ENCODE measurements around the gene ARMC12. TPM values are rescaled to one million over a fixed set of nuclear protein-coding genes. Genes with fewer than 3 reads are reported as not detected.

Gene ARMC12
- polyA plus RNA-seq, 2 of the 4 experiments (the other 2 are of a cell fraction) = 0.44 to 0.88 TPM

- H3K9me3 ChIP-seq = no peaks in the 10 kb centered on the region
- 65% methylated on average over 3 of the region's 3 CpGs for WGBS (ENCODE audit: missing lambda C conversion rate)
- no peak overlapping the region for H3K27ac ChIP-seq
- ChIA-PET CTCF (interaction anchor here (1.5 kb wide), 1 partner anchor 22 kb away, joined by 4 read pairs; no protein-coding TSS in a partner anchor), POLR2A (no interaction called here)
- DNase-seq (ENCODE audit: low read depth in 1 of 2, low spot score in 1 of 2) = no peak
- no peak overlapping the region for H3K4me2 ChIP-seq
- no peak for ATAC-seq
- FAIRE-seq = no peak
- TF ChIP-seq, protein P1, sequence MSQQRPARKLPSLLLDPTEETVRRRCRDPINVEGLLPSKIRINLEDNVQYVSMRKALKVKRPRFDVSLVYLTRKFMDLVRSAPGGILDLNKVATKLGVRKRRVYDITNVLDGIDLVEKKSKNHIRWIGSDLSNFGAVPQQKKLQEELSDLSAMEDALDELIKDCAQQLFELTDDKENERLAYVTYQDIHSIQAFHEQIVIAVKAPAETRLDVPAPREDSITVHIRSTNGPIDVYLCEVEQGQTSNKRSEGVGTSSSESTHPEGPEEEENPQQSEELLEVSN (IDR thresholded peaks at IDR 0.05; ENCODE audit: borderline replicate concordance, low read depth) = no peak
- no peak for TF ChIP-seq BHLHE40 (IDR thresholded peaks at IDR 0.05; ENCODE audit: low read depth, low read length)
- H3K4me1 ChIP-seq = no peaks in the 10 kb centered on the region
- H3K4me3 ChIP-seq = no peak overlapping the region
Measured at GRCh38 chr6:35706468-35706867, 30.4 kb upstream of the ARMC12 start.

DNA sequence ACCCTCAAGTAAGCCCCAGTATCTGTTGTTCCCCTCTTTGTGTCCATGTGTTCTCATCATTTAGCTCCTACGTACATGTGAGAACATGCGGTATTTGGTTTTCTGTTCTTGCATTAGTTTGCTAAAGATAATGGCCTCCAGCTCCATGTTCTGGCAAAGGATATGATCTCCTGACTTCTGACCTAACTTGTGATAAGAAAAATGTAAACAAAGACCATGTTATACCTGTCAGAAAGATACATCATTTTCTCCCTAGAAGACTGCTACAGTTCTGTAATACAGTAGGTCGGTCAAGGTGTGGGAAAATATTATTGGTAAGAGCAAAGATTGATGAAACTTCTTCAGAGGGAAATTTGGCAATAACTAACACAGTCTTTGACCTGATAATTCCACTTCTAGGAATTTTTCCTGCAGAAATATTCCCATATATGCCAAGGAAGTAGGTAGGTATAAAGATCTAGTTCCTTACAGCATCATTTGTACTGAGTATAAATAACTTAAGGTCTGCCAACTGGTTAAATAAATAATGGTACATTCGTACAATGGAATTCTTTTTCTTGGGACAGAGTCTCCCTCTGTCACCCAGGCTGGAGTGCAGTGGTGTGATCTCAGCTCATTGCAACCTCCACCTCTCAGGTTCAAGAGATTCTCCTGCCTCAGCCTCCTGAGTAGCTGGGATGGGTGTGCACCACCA, 29.0 kb upstream of the ARMC12 start:
- no peak for FAIRE-seq
- ChIA-PET POLR2A (no interaction called here), CTCF (no interaction called here)
- H3K4me1 ChIP-seq = no peaks in the 10 kb centered on the region
- no peak overlapping the region for H3K4me2 ChIP-seq
- TF ChIP-seq HMGXB4 (CRISPR knock-in tag; IDR thresholded peaks at IDR 0.05; ENCODE audit: borderline replicate concordance) = no peak
- TF ChIP-seq, protein P2, sequence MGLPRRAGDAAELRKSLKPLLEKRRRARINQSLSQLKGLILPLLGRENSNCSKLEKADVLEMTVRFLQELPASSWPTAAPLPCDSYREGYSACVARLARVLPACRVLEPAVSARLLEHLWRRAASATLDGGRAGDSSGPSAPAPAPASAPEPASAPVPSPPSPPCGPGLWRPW (IDR thresholded peaks at IDR 0.05) = no peak
- TF ChIP-seq ZFP36 (IDR thresholded peaks at IDR 0.05; ENCODE audit: borderline replicate concordance, partially characterized antibody) = no peak
- TF ChIP-seq RNF2 (IDR thresholded peaks at IDR 0.05; ENCODE audit: borderline replicate concordance, low read depth) = no peak
- no peak for TF ChIP-seq JUN (IDR thresholded peaks at IDR 0.05)
- no peak for TF ChIP-seq ZNF302 (CRISPR knock-in tag; IDR thresholded peaks at IDR 0.05)
- no peak for TF ChIP-seq CHD2 (IDR thresholded peaks at IDR 0.05; ENCODE audit: low read length, partially characterized antibody)
- TF ChIP-seq HOXB5 (CRISPR knock-in tag; IDR thresholded peaks at IDR 0.05) = no peak
- TF ChIP-seq SREBF2 (IDR thresholded peaks at IDR 0.05) = no peak
- no peak for TF ChIP-seq CBX2 (IDR thresholded peaks at IDR 0.05; ENCODE audit: borderline replicate concordance, low read depth)
- WGBS (ENCODE audit: missing lambda C conversion rate) = 42% methylated on average over 4 of the region's 4 CpGs
- no peak for ATAC-seq
- DNase-seq (ENCODE audit: low read depth in 1 of 2, low spot score in 1 of 2) = no peak
- no peaks in the 10 kb centered on the region for H3K9me3 ChIP-seq
- no peak overlapping the region for H3K27ac ChIP-seq
- no peak overlapping the region for H3K4me3 ChIP-seq

DNA sequence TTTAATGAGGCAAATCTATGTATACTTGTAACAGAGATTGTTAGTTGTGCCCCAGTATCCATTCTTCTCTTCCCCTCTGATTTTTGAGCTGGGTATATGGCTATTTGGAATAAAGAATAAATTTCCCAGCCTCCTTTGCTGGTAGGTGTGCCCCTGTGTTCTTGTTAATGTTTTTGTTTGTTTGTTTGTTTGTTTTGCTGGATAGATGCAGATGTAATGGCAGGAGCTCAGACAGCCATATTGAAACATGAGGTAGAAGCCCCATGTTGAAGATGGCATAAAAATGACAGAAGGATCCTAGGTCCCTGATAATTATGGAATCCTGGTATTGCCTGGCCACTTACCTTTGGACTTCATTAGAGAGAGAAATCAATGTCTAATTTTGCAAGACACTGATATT, 28.2 kb upstream of the ARMC12 start:
- no peak for ATAC-seq
- TF ChIP-seq, protein P3, sequence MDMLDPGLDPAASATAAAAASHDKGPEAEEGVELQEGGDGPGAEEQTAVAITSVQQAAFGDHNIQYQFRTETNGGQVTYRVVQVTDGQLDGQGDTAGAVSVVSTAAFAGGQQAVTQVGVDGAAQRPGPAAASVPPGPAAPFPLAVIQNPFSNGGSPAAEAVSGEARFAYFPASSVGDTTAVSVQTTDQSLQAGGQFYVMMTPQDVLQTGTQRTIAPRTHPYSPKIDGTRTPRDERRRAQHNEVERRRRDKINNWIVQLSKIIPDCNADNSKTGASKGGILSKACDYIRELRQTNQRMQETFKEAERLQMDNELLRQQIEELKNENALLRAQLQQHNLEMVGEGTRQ (IDR thresholded peaks at IDR 0.05) = no peak
- TF ChIP-seq POLR2A (IDR thresholded peaks at IDR 0.05; ENCODE audit: low read length) (no peak), NR3C1 (IDR thresholded peaks at IDR 0.05) (no peak), REST (IDR thresholded peaks at IDR 0.05) (no peak), RCOR1 (IDR thresholded peaks at IDR 0.05; ENCODE audit: low read depth, low read length) (no peak)
- TF ChIP-seq, protein P4, sequence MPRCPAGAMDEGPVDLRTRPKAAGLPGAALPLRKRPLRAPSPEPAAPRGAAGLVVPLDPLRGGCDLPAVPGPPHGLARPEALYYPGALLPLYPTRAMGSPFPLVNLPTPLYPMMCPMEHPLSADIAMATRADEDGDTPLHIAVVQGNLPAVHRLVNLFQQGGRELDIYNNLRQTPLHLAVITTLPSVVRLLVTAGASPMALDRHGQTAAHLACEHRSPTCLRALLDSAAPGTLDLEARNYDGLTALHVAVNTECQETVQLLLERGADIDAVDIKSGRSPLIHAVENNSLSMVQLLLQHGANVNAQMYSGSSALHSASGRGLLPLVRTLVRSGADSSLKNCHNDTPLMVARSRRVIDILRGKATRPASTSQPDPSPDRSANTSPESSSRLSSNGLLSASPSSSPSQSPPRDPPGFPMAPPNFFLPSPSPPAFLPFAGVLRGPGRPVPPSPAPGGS (IDR thresholded peaks at IDR 0.05) = no peak
- H3K9me3 ChIP-seq = no peaks in the 10 kb centered on the region
- H3K27ac ChIP-seq = no peak overlapping the region
- H3K4me1 ChIP-seq = no peaks in the 10 kb centered on the region
- no peak for DNase-seq (ENCODE audit: low read depth in 1 of 2, low spot score in 1 of 2)
- FAIRE-seq = no peak
- CTCF ChIA-PET = no interaction called here
- POLR2A ChIA-PET = no interaction called here
- no peak overlapping the region for H3K4me3 ChIP-seq
- no peak overlapping the region for H3K4me2 ChIP-seq

Measured in A549 (cell line).